ENCODE measurements around the gene TEKT3. TPM values are rescaled to one million over a fixed set of nuclear protein-coding genes. Genes with fewer than 3 reads are reported as not detected.
A peak's percentile ranks its signal among the peaks of the same experiment; 100 is the strongest.

The TEKT3 gene
- polyA plus RNA-seq, 3 donors, result not detected

DNA sequence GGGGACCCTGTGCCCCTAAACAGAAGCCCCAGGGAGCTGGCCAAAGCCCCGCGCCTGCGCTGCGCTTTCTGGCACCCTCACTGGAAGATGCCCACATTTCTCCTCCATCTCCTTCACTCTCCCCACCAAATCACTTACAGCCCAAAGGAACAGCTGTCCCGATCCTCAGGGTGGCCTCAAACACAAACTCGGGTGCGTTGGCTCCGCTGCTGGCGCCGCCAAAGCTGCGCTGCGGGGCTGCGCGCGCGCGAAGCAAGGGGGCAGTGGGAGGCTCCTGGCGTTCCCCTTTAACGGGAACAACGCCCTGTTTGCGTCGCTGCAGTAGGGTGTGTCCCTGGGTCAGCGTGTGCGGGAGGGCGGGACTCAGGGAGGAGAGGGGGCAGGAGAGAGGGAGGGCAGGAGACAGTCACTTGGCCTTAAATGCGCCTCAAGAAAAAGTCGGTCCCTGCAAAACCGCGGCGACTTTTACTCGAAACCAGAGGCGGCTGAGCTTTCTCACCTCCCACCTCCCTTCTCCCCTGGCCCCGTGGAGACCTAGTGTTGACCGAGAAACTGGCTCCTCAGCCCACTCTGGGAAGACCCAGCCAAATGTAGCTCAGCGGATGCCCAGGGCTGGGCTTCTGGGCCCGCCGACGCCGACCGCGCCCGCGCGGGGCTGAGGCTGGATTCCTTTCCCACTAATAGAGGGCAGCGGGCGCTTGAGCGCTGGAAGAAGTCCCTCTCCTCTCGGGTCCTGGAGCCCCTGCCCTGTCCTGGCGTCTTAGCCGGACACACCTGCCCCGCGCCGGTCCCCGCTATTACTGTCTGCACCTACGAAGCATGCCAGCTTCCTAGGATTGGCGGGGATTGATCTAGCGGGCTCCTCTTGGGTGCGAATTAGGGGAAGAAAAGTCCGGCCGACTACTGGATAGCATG, 78.8 kb downstream of the TEKT3 start:
- Histone ChIP-seq H3K4me2 (replicated peaks; ENCODE audit: extremely low read depth, low read length, poor library complexity, severe bottlenecking) (peak overlapping the region; percentile 79), H3K36me3 (replicated peaks in 1 of 2; ENCODE audit: control insufficient read depth in 1 of 2, insufficient read depth in 2 of 2, low read length in 2 of 2) (no peaks in the 10 kb centered on the region), H3K4me3 (replicated peaks in 1 of 3; ENCODE audit: low read depth in 2 of 3, low read length in 3 of 3) (peak overlapping the region in 2 of 3 experiments; percentile 33 to 78), H3K79me2 (ENCODE audit: insufficient read depth, low read length) (no peaks in the 10 kb centered on the region), H3K9me3 (replicated peaks in 1 of 2; ENCODE audit: control insufficient read depth in 1 of 2, insufficient read depth in 1 of 2, low read length in 2 of 2) (peaks cover 2 to 17% of the 10 kb centered on the region in 2 donors), H2AFZ (ENCODE audit: insufficient read depth, low read depth, low read length, poor library complexity, severe bottlenecking) (peak overlapping the region; percentile 71), H3K4me1 (ENCODE audit: control insufficient read depth in 1 of 2, insufficient read depth in 2 of 2, low read length in 2 of 2) (peaks cover 35 to 37% of the 10 kb centered on the region in 2 donors), H3K27ac (ENCODE audit: low read depth in 1 of 2, low read length in 2 of 2) (no peak overlapping the region), H3K9ac (ENCODE audit: insufficient read depth, low read length, poor library complexity, severe bottlenecking) (peak overlapping the region; percentile 38), H4K20me1 (ENCODE audit: insufficient read depth, low read length) (no peaks in the 10 kb centered on the region), H3K27me3 (ENCODE audit: control insufficient read depth in 2 of 2, insufficient read depth in 2 of 2, low read length in 2 of 2) (peaks cover 43 to 64% of the 10 kb centered on the region in 2 donors)
- Mint-ChIP-seq H3K27me3 (ENCODE audit: low read depth in 3 of 3) (peaks cover 64 to 85% (median 70%) of the 10 kb centered on the region in 3 donors), H3K27ac (peak overlapping the region in 4 of 7 donors; percentile 41 to 84 (median 73)), H3K36me3 (peaks cover 3 to 6% of the 10 kb centered on the region in 2 donors), H3K9me3 (peaks cover 0 to 15% (median 3%) of the 10 kb centered on the region in 7 donors), H3K4me1 (peaks cover 38% of the 10 kb centered on the region), H3K4me3 (peak overlapping the region; percentile 93 to 98)
- 4% methylated on average over 44 of the region's 60 CpGs for WGBS (ENCODE audit: insufficient coverage)
- DNase-seq, result peak; percentile 25 to 59 (median 47)
- TF ChIP-seq, protein P1, sequence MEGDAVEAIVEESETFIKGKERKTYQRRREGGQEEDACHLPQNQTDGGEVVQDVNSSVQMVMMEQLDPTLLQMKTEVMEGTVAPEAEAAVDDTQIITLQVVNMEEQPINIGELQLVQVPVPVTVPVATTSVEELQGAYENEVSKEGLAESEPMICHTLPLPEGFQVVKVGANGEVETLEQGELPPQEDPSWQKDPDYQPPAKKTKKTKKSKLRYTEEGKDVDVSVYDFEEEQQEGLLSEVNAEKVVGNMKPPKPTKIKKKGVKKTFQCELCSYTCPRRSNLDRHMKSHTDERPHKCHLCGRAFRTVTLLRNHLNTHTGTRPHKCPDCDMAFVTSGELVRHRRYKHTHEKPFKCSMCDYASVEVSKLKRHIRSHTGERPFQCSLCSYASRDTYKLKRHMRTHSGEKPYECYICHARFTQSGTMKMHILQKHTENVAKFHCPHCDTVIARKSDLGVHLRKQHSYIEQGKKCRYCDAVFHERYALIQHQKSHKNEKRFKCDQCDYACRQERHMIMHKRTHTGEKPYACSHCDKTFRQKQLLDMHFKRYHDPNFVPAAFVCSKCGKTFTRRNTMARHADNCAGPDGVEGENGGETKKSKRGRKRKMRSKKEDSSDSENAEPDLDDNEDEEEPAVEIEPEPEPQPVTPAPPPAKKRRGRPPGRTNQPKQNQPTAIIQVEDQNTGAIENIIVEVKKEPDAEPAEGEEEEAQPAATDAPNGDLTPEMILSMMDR (IDR thresholded peaks at IDR 0.05), result no peak
- intact Hi-C loops (cut with micrococcal nuclease), result loop anchor here (5.0 kb wide), 2 partner anchors 240 to 735 kb away; partner anchors contain the start of genes TTC19 (in 1 of the 2) and ZSWIM7 (in 1 of the 2)

DNA sequence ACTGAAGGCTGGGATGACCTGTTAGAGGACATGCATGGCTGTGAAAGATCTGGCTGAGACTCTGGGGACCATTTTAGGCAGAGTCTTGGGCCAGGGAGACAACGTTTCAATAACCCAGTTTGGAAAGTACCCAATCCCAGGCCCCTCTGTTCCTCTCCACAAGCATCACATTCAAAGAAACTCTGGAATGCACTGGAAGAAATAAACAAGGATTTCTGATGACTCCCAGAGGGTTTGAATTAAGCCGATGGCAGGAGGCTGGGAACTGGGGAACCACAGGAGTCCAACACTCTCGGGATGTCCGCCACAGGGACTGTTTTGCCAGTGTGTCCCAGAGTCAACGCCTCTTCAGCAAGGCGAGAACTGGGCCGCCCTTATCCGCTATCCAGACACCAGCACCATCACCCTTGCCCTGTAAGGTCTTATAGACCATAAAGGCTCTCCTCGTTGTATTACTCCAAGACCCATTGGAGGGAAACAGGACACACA, 79.6 kb downstream of the TEKT3 start:
- Histone ChIP-seq H3K27ac (ENCODE audit: low read depth in 1 of 2, low read length in 2 of 2) (no peak overlapping the region), H3K9ac (ENCODE audit: insufficient read depth, low read length, poor library complexity, severe bottlenecking) (no peak overlapping the region), H3K36me3 (replicated peaks in 1 of 2; ENCODE audit: control insufficient read depth in 1 of 2, insufficient read depth in 2 of 2, low read length in 2 of 2) (no peaks in the 10 kb centered on the region), H3K27me3 (ENCODE audit: control insufficient read depth in 2 of 2, insufficient read depth in 2 of 2, low read length in 2 of 2) (peaks cover 43 to 64% of the 10 kb centered on the region in 2 donors), H3K4me3 (replicated peaks in 1 of 3; ENCODE audit: low read depth in 2 of 3, low read length in 3 of 3) (peak overlapping the region in 1 of 3 experiments; percentile 78), H4K20me1 (ENCODE audit: insufficient read depth, low read length) (no peaks in the 10 kb centered on the region), H3K4me2 (replicated peaks; ENCODE audit: extremely low read depth, low read length, poor library complexity, severe bottlenecking) (peak overlapping the region; percentile 79), H3K9me3 (replicated peaks in 1 of 2; ENCODE audit: control insufficient read depth in 1 of 2, insufficient read depth in 1 of 2, low read length in 2 of 2) (peaks cover 2 to 17% of the 10 kb centered on the region in 2 donors), H3K79me2 (ENCODE audit: insufficient read depth, low read length) (no peaks in the 10 kb centered on the region), H2AFZ (ENCODE audit: insufficient read depth, low read depth, low read length, poor library complexity, severe bottlenecking) (peak overlapping the region; percentile 90), H3K4me1 (ENCODE audit: control insufficient read depth in 1 of 2, insufficient read depth in 2 of 2, low read length in 2 of 2) (peaks cover 42 to 43% of the 10 kb centered on the region in 2 donors)
- DNase-seq, result no peak
- peak overlapping the region; percentile 93 to 98 for H3K4me3 Mint-ChIP-seq
- H3K36me3 Mint-ChIP-seq, result peaks cover 3 to 6% of the 10 kb centered on the region in 2 donors
- H3K4me1 Mint-ChIP-seq, result peaks cover 45% of the 10 kb centered on the region
- peaks cover 64 to 80% (median 71%) of the 10 kb centered on the region in 3 donors for H3K27me3 Mint-ChIP-seq (ENCODE audit: low read depth in 3 of 3)
- peaks cover 0 to 15% (median 3%) of the 10 kb centered on the region in 7 donors for H3K9me3 Mint-ChIP-seq
- 8% methylated on average over 8 of the region's 9 CpGs for WGBS (ENCODE audit: insufficient coverage)
- intact Hi-C loops (cut with micrococcal nuclease), result loop anchor here (5.0 kb wide), 2 partner anchors 240 to 735 kb away; partner anchors contain the start of genes TTC19 (in 1 of the 2) and ZSWIM7 (in 1 of the 2)
- H3K27ac Mint-ChIP-seq, result peak overlapping the region in 3 of 7 donors; percentile 41 to 84 (median 82)
- TF ChIP-seq, protein P1 (IDR thresholded peaks at IDR 0.05), result no peak

Data from CD14-positive monocyte (primary cell).